Measurements from ENCODE around the gene GXYLT2. TPM values are rescaled to one million over a fixed set of nuclear protein-coding genes. Genes with fewer than 3 reads are reported as not detected.

The GXYLT2 gene
- total RNA-seq, 8 experiments from 2014 or later: 0.14 to 24.7 (median 2.6) TPM

- ATAC-seq (replicated peaks in 6 of 8): no peak
- Histone ChIP-seq H3K4me3 (no peak overlapping the region), H3K27ac (no peak overlapping the region), H3K4me1 (replicated peaks in 1 of 2) (no peaks in the 10 kb centered on the region)
- 39 to 100% (median 64%) methylated on average over 1 to 4 of the region's 4 CpGs; no CpG with 5 or more reads in 4 of the 10 experiments for WGBS, 10 experiments
- in situ Hi-C loops (cut with MboI; ENCODE audit: low pct_unique_long_range_greater_than_20kb in 2 of 9, low sequenced_read_pairs in 9 of 9, unreplicated experiment in 9 of 9): no loop called here
Observed at GRCh38 chr3:73021301-73021835, 133.5 kb downstream of the GXYLT2 start.

GRCh38 chr3:73024836-73025235 is 137.0 kb downstream of the GXYLT2 start:
- in situ Hi-C loops (cut with MboI; ENCODE audit: low pct_unique_long_range_greater_than_20kb in 2 of 9, low sequenced_read_pairs in 9 of 9, unreplicated experiment in 9 of 9): no loop called here
- Histone ChIP-seq H3K27ac (no peak overlapping the region), H3K4me3 (no peak overlapping the region), H3K4me1 (replicated peaks in 1 of 2) (no peaks in the 10 kb centered on the region)
- no peak for ATAC-seq (replicated peaks in 6 of 8)

GRCh38 chr3:73026111-73026759 is 138.4 kb downstream of the GXYLT2 start:
- Histone ChIP-seq H3K27ac (no peak overlapping the region), H3K4me3 (no peak overlapping the region)
- WGBS, 10 experiments: 20 to 85% (median 66%) methylated on average over 3 to 6 of the region's 6 CpGs

More at GRCh38 chr3:73026111-73026759, 138.4 kb downstream of the GXYLT2 start:
- in situ Hi-C loops (cut with MboI; ENCODE audit: low pct_unique_long_range_greater_than_20kb in 2 of 9, low sequenced_read_pairs in 9 of 9, unreplicated experiment in 9 of 9): no loop called here
- ATAC-seq (replicated peaks in 6 of 8): peak in 1 of 8 experiments; percentile 75
- no peaks in the 10 kb centered on the region for H3K4me1 ChIP-seq (replicated peaks in 1 of 2)

Other genes with a start within 250 kb of the GXYLT2 start
- 10 to 100 TPM in 4 of 8 experiments, 1 to 10 TPM in 4; 5.6 to 25.0 (median 10.2) TPM for gene SHQ1, start 39.6 kb upstream of the GXYLT2 start, total RNA-seq
- gene PPP4R2, start 108.8 kb downstream of the GXYLT2 start, total RNA-seq: 10 to 100 TPM; 39.7 to 74.6 (median 48.5) TPM
- gene EBLN2, start 173.6 kb downstream of the GXYLT2 start, total RNA-seq: 10 to 100 TPM in 1 of 8 experiments, 1 to 10 TPM in 7; 2.7 to 12.8 (median 3.5) TPM